Mesenchymal stem cell (in vitro differentiated cells and primary cell): Measurements from ENCODE around the gene CRADD.
A peak's percentile ranks its signal among the peaks of the same experiment; 100 is the strongest.

Experiments
- DNase-seq: peaks from one replicate; pipeline ENCODE4 v3.0.0-alpha.2; 2013
- H2AFZ ChIP-seq: one replicate; pipeline ENCODE4 v1.6.1; 2013; ENCODE audit warnings: low read depth, mild to moderate bottlenecking, control low read depth, inconsistent platforms, low read length, moderate library complexity
- H2AK5ac ChIP-seq: 2 replicates; pipeline ENCODE4 v1.6.1; 2013; ENCODE audit warnings: low read length, moderate library complexity, mild to moderate bottlenecking, inconsistent platforms; ENCODE audit not compliant: severe bottlenecking
- H2BK120ac ChIP-seq: one replicate; pipeline ENCODE4 v1.6.1; 2013; ENCODE audit warnings: low read depth, mild to moderate bottlenecking, inconsistent platforms, low read length, moderate library complexity
- H2BK12ac ChIP-seq, 2 experiments: one replicate each; pipeline ENCODE4 v1.6.1; 2013; ENCODE audit warnings: inconsistent platforms in 2 of 2, low read length in 2 of 2, mild to moderate bottlenecking in 2 of 2, moderate library complexity in 2 of 2, control low read depth in 1 of 2
- H2BK15ac ChIP-seq: one replicate; pipeline ENCODE4 v1.6.1; 2013; ENCODE audit warnings: mild to moderate bottlenecking, low read depth, inconsistent platforms; ENCODE audit not compliant: poor library complexity, severe bottlenecking
- H2BK5ac ChIP-seq: 2 replicates; pipeline ENCODE4 v1.6.1; 2013; ENCODE audit warnings: low read depth, mild to moderate bottlenecking, low read length, control low read depth, inconsistent platforms; ENCODE audit not compliant: poor library complexity, severe bottlenecking
- H3K14ac ChIP-seq, 2 experiments: one replicate each; pipeline ENCODE4 v1.6.1; 2013; ENCODE audit warnings: inconsistent platforms in 2 of 2, low read length in 2 of 2, control low read depth in 1 of 2, mild to moderate bottlenecking in 1 of 2, moderate library complexity in 1 of 2
- H3K18ac ChIP-seq, 2 experiments: one replicate each; pipeline ENCODE4 v1.6.1; 2013; ENCODE audit warnings: inconsistent platforms in 2 of 2, low read length in 2 of 2, control low read depth in 1 of 2, low read depth in 1 of 2, mild to moderate bottlenecking in 1 of 2
- H3K23ac ChIP-seq, 2 experiments: one replicate each; pipeline ENCODE4 v1.6.1; 2013; ENCODE audit warnings: inconsistent platforms in 2 of 2, low read length in 2 of 2, mild to moderate bottlenecking in 2 of 2, moderate library complexity in 2 of 2, control low read depth in 1 of 2
- H3K27ac ChIP-seq: 2 replicates; pipeline ENCODE4 v1.5.1; 2013; ENCODE audit warnings: mild to moderate bottlenecking, moderate library complexity, low read length, control low read depth, inconsistent platforms; ENCODE audit not compliant: poor library complexity, severe bottlenecking
- H3K27me3 ChIP-seq, 2 experiments: 2 replicates each; pipeline versions ENCODE4 v1.6.1 to v1.7.0; 2013; ENCODE audit warnings: low read length in 2 of 2, mild to moderate bottlenecking in 2 of 2, moderate library complexity in 2 of 2, control low read depth in 1 of 2, inconsistent platforms in 1 of 2; ENCODE audit not compliant: control insufficient read depth in 1 of 2, insufficient read depth in 1 of 2
- H3K36me3 ChIP-seq, 2 experiments: 2 replicates each; pipeline versions ENCODE4 v1.6.1 to v1.7.0; 2013; ENCODE audit warnings: low read length in 2 of 2, control low read depth in 1 of 2, inconsistent platforms in 1 of 2, low read depth in 1 of 2, mild to moderate bottlenecking in 1 of 2; ENCODE audit not compliant: insufficient read depth in 2 of 2, control insufficient read depth in 1 of 2
- H3K4ac ChIP-seq, 2 experiments: one replicate each; pipeline ENCODE4 v1.6.1; 2013; ENCODE audit warnings: inconsistent platforms in 2 of 2, low read length in 2 of 2, mild to moderate bottlenecking in 2 of 2, moderate library complexity in 2 of 2, control low read depth in 1 of 2, low read depth in 1 of 2
- H3K4me1 ChIP-seq: 2 replicates; pipeline ENCODE4 v1.6.1; 2013; ENCODE audit warnings: low read depth, low read length, control low read depth; ENCODE audit not compliant: control insufficient read depth, insufficient read depth
- H3K4me2 ChIP-seq: 2 replicates; pipeline ENCODE4 v1.6.1; 2013; ENCODE audit warnings: low read length, mild to moderate bottlenecking, inconsistent platforms; ENCODE audit not compliant: poor library complexity, severe bottlenecking
- H3K4me3 ChIP-seq, 2 experiments: 2 replicates each; pipeline versions ENCODE4 v1.5.1 to v1.7.0; 2013; ENCODE audit warnings: low read length in 2 of 2, mild to moderate bottlenecking in 2 of 2, control low read depth in 1 of 2, low read depth in 1 of 2; ENCODE audit not compliant: insufficient read depth in 1 of 2
- H3K79me1 ChIP-seq: replicated peaks from 2 replicates; pipeline ENCODE4 v1.6.1; 2013; ENCODE audit warnings: mild to moderate bottlenecking, control low read depth, low read length, inconsistent platforms; ENCODE audit not compliant: poor library complexity, severe bottlenecking
- H3K9ac ChIP-seq: 2 replicates; pipeline ENCODE4 v1.7.0; 2013; ENCODE audit warnings: mild to moderate bottlenecking, low read length, moderate library complexity
- H3K9me3 ChIP-seq: 2 replicates; pipeline ENCODE4 v1.7.0; 2013; ENCODE audit warnings: mild to moderate bottlenecking, low read length; ENCODE audit not compliant: control insufficient read depth
- H4K8ac ChIP-seq: one replicate; pipeline ENCODE4 v1.6.1; 2013; ENCODE audit warnings: inconsistent platforms, mild to moderate bottlenecking, low read length, moderate library complexity
- H4K91ac ChIP-seq: one replicate; pipeline ENCODE4 v1.6.1; 2013; ENCODE audit warnings: mild to moderate bottlenecking, low read length, inconsistent platforms
- WGBS: methylation state at CpG from one replicate; pipeline ENCODE4 v1.1.7; 2013; ENCODE audit warnings: mixed read lengths; 5-methylcytosine and 5-hydroxymethylcytosine counted together

The CRADD gene

DNA sequence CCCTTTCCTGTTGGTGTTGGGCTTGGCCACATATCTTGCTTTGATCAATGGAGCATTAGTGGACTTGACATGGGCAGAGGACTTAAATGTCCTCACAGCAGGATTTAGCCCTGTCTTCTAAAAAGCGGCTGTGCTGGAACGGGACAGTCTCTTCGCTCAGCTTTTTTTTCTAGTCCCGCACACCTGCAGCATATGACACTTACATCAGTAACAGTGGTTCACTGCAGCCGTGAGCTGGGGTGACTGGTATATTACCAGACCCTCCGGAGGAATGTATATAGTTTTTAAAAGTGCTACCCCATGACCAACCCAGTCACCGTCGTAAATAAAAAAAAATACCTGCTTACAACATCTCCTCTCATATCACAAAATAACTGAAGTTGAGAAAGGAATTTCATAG is 164.5 kb downstream of the CRADD start:
- Histone ChIP-seq H3K9me3 (no peaks in the 10 kb centered on the region), H3K18ac (no peak overlapping the region), H3K23ac (no peak overlapping the region), H2AK5ac (no peak overlapping the region), H3K36me3 (no peaks in the 10 kb centered on the region), H2BK15ac (no peak overlapping the region), H3K14ac (no peak overlapping the region), H3K4me1 (no peaks in the 10 kb centered on the region), H4K91ac (no peak overlapping the region), H4K8ac (no peak overlapping the region), H3K4me2 (no peak overlapping the region), H2BK5ac (no peak overlapping the region), H2BK120ac (no peak overlapping the region), H3K27me3 (no peaks in the 10 kb centered on the region), H2AFZ (no peak overlapping the region), H3K27ac (no peak overlapping the region), H3K79me1 (no peaks in the 10 kb centered on the region), H3K9ac (no peak overlapping the region), H3K4me3 (no peak overlapping the region), H2BK12ac (no peak overlapping the region), H3K4ac (no peak overlapping the region)
- WGBS, result 95% methylated on average over 8 of the region's 8 CpGs
- DNase-seq, result no peak

DNA sequence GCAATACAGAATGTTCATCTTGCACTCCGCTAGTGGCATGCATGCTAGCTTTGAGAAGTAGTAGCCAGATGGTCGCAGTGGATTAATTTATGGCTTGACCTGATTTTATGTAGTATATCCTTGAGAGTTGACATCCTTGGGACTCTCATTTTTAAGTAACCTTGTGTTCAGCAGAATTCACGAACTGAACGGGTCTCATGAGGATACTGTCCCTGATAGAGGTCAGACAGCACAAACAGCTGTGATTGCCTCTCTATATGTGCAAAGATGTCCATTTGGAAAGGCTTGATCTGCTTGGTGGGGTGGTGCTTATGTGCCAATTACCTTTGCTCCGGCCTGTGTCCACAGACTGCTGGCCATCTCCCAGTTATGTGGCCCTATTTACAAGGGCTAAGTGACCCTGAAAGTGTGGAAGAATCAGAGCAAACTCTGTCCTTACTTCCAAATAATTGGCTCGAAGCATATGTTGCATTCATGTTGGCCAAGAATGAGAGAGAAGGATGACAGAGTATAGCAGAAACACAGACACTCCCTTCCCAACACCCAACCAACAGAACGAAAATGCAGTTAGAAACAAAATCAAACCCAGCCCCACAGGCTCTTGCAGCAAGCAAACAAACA is 167.1 kb downstream of the CRADD start:
- Histone ChIP-seq H2BK12ac (no peak overlapping the region), H3K27me3 (no peaks in the 10 kb centered on the region), H3K4me1 (no peaks in the 10 kb centered on the region), H3K23ac (no peak overlapping the region), H3K4me2 (no peak overlapping the region), H3K4ac (no peak overlapping the region), H2BK5ac (no peak overlapping the region), H2AK5ac (no peak overlapping the region), H3K4me3 (no peak overlapping the region), H3K18ac (no peak overlapping the region), H3K36me3 (no peaks in the 10 kb centered on the region), H3K9me3 (no peaks in the 10 kb centered on the region), H2BK120ac (no peak overlapping the region), H3K27ac (no peak overlapping the region), H2AFZ (no peak overlapping the region), H3K79me1 (no peaks in the 10 kb centered on the region), H3K9ac (no peak overlapping the region), H4K8ac (no peak overlapping the region), H3K14ac (no peak overlapping the region), H4K91ac (no peak overlapping the region), H2BK15ac (no peak overlapping the region)
- DNase-seq, result no peak
- WGBS, result 88% methylated on average over 7 of the region's 7 CpGs

DNA sequence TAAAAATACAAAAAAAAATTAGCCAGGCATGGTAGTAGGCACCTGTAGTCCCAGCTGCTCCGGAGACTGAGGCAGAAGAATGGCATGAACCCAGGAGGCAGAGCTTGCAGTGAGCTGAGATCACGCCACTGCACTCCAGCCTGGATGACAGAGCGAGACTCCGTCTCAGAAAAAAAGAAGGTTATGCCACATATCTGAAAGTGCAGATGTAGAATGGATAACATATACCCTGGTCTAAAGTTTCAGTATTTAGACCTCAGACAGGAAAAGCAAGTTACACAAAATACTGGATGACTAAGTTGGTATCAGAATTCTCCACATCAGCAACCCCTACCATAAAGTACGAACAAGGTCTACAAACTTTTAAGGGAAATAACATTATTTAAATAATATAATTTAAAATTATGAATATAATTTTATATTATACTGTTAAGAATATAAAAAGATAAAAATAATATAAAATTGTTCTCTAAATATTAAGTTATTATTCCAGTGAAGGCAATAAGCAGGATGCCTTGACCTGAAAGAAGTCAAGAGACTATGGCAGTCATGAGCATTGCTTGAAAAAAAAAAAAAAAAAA is 169.9 kb downstream of the CRADD start:
- H2BK15ac ChIP-seq, result no peak overlapping the region
- no peaks in the 10 kb centered on the region for H3K79me1 ChIP-seq
- H2BK12ac ChIP-seq, result no peak overlapping the region
- H3K9me3 ChIP-seq, result no peaks in the 10 kb centered on the region
- H3K9ac ChIP-seq, result no peak overlapping the region
- no peak overlapping the region for H3K27ac ChIP-seq
- no peak overlapping the region for H3K23ac ChIP-seq
- H2BK120ac ChIP-seq, result no peak overlapping the region
- no peak overlapping the region for H2AFZ ChIP-seq
- H2BK5ac ChIP-seq, result no peak overlapping the region
- H3K36me3 ChIP-seq, result no peaks in the 10 kb centered on the region
- H3K4me2 ChIP-seq, result no peak overlapping the region
- H3K4me3 ChIP-seq, result no peak overlapping the region
- no peak overlapping the region for H3K14ac ChIP-seq
- no peak overlapping the region for H3K18ac ChIP-seq
- H3K27me3 ChIP-seq, result no peaks in the 10 kb centered on the region
- no peak overlapping the region for H2AK5ac ChIP-seq
- H4K91ac ChIP-seq, result no peak overlapping the region
- DNase-seq, result no peak
- H4K8ac ChIP-seq, result no peak overlapping the region
- no peak overlapping the region for H3K4ac ChIP-seq
- WGBS, result 72% methylated on average over 4 of the region's 5 CpGs
- H3K4me1 ChIP-seq, result no peaks in the 10 kb centered on the region

DNA sequence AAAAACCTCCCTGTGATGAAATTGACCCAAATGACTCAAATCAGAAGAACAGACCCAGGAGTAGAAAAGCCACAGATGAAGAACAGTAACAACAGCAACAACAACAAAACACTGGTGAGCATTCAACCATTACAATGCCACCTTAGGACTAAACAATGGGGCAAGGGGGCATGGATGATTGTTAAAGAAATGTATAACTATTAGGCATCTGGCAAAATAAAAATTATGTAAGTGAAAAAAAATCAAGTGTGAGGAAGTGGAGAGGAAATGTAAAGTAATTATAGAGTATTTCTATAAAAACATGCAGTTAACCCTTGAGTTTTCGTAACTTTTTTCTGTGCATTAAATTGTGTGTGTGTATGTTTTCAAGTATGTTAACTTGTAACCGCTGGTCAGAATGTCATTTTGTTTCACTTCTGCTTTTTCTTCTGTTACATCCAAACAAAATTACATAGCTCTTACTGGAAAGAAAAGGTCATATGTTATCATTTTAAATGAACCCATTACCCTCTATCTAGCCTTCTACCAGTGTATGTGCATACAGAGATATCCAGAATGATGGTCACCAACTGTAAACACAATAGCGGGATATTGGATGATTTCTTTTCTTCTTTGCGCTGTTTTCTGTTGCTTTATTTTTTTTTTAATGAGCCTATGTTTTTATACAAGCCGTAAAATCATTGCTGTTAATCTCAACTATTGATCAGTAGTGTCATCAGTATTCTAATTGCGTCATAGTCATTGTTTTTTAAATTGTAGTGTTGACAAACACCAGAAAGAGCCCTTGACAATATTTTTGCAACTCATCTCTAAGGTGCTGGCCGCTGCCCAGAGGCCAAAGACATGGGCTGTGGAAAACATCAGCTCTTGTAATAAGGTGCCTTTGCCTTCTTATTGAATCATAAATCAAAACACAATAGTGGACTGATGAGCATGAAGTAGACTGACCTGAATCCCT is 170.6 kb downstream of the CRADD start:
- WGBS, result 100% methylated on average over 3 of the region's 7 CpGs
- H3K4me1 ChIP-seq, result no peaks in the 10 kb centered on the region

More for the DNA sequence above, 170.6 kb downstream of the CRADD start:
- Histone ChIP-seq H3K4me2 (no peak overlapping the region), H3K27ac (no peak overlapping the region), H4K91ac (no peak overlapping the region), H2AFZ (no peak overlapping the region), H2BK12ac (no peak overlapping the region), H3K9ac (no peak overlapping the region), H3K27me3 (no peaks in the 10 kb centered on the region), H3K79me1 (no peaks in the 10 kb centered on the region), H3K4me3 (no peak overlapping the region), H3K23ac (no peak overlapping the region), H2AK5ac (no peak overlapping the region), H2BK120ac (no peak overlapping the region), H3K18ac (no peak overlapping the region), H4K8ac (no peak overlapping the region), H3K4ac (no peak overlapping the region), H3K36me3 (no peaks in the 10 kb centered on the region), H3K14ac (no peak overlapping the region), H2BK5ac (no peak overlapping the region), H3K9me3 (no peaks in the 10 kb centered on the region), H2BK15ac (no peak overlapping the region)
- peak; percentile 22 for DNase-seq
